ENCODE measurements around the gene NPAS2.

The NPAS2 gene

DNA sequence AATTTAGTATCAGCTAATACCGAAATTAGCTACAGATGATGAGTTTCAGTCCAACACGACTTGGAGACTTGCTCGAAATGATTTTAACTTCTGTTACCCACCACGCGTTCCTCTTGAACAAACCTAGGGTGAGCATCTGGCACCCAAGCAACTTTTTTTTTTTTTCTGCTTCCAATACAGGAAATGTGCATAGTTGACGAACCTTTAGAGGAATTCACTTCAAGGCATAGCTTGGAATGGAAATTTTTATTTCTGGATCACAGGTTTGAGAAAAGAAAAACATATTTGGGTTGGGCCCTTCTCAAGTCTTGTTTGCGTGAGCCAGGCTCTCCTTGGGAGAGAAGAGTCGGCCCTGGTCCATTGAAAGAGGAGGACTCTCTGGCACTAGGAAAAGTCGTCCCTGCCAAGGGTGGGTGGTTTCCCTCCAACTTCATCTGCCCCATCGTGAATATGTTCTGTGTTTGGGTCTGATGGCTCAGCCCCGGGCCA lies 144.8 kb downstream of the NPAS2 start:
- Histone ChIP-seq H3K4me3 (ENCODE audit: low read length) (no peak overlapping the region), H2AFZ (ENCODE audit: low read depth, low read length) (no peak overlapping the region), H3K27me3 (ENCODE audit: low read depth, low read length) (peaks cover 16% of the 10 kb centered on the region), H3K79me2 (ENCODE audit: low read length) (no peaks in the 10 kb centered on the region), H3K36me3 (replicated peaks; ENCODE audit: low read depth, low read length) (no peaks in the 10 kb centered on the region), H3K9me3 (ENCODE audit: insufficient read depth, low read length) (no peaks in the 10 kb centered on the region), H3K4me1 (ENCODE audit: low read length) (no peaks in the 10 kb centered on the region), H3K27ac (ENCODE audit: low read length) (no peak overlapping the region), H4K20me1 (ENCODE audit: insufficient read depth, low read length) (no peaks in the 10 kb centered on the region), H3K4me2 (ENCODE audit: low read length) (no peak overlapping the region), H3K9ac (ENCODE audit: low read length) (no peak overlapping the region)
- no peak for TF ChIP-seq EZH2phosphoT487 (IDR thresholded peaks at IDR 0.05; ENCODE audit: low read depth)
- TF ChIP-seq, protein P1, sequence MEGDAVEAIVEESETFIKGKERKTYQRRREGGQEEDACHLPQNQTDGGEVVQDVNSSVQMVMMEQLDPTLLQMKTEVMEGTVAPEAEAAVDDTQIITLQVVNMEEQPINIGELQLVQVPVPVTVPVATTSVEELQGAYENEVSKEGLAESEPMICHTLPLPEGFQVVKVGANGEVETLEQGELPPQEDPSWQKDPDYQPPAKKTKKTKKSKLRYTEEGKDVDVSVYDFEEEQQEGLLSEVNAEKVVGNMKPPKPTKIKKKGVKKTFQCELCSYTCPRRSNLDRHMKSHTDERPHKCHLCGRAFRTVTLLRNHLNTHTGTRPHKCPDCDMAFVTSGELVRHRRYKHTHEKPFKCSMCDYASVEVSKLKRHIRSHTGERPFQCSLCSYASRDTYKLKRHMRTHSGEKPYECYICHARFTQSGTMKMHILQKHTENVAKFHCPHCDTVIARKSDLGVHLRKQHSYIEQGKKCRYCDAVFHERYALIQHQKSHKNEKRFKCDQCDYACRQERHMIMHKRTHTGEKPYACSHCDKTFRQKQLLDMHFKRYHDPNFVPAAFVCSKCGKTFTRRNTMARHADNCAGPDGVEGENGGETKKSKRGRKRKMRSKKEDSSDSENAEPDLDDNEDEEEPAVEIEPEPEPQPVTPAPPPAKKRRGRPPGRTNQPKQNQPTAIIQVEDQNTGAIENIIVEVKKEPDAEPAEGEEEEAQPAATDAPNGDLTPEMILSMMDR (IDR thresholded peaks at IDR 0.05; ENCODE audit: low read depth, low read length) = no peak

DNA sequence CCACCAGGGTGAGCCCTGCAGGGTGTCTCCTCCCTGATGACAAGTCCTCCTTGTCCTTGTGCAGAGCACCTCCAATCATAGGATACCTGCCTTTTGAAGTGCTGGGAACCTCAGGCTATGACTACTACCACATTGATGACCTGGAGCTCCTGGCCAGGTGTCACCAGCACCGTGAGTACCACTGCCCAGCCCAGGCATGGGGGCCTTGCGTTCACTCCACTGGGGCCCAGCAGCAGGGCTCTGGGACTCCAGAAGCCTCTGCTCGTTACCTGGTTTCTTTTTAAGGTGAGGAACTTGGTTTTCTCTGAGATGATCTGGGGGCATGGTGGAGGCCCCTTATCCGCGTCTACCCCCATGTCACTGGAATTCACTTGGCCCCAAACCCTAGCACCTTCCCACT lies 145.7 kb downstream of the NPAS2 start:
- no peak for TF ChIP-seq EZH2phosphoT487 (IDR thresholded peaks at IDR 0.05; ENCODE audit: low read depth)
- TF ChIP-seq, protein P1 (IDR thresholded peaks at IDR 0.05; ENCODE audit: low read depth, low read length) = no peak
- H2AFZ ChIP-seq (ENCODE audit: low read depth, low read length) = no peak overlapping the region
- H4K20me1 ChIP-seq (ENCODE audit: insufficient read depth, low read length) = no peaks in the 10 kb centered on the region
- H3K27ac ChIP-seq (ENCODE audit: low read length) = no peak overlapping the region
- H3K27me3 ChIP-seq (ENCODE audit: low read depth, low read length) = peaks cover 18% of the 10 kb centered on the region
- no peaks in the 10 kb centered on the region for H3K9me3 ChIP-seq (ENCODE audit: insufficient read depth, low read length)
- H3K4me1 ChIP-seq (ENCODE audit: low read length) = no peaks in the 10 kb centered on the region
- H3K4me3 ChIP-seq (ENCODE audit: low read length) = no peak overlapping the region
- H3K4me2 ChIP-seq (ENCODE audit: low read length) = no peak overlapping the region
- no peaks in the 10 kb centered on the region for H3K36me3 ChIP-seq (replicated peaks; ENCODE audit: low read depth, low read length)
- no peak overlapping the region for H3K9ac ChIP-seq (ENCODE audit: low read length)
- H3K79me2 ChIP-seq (ENCODE audit: low read length) = no peaks in the 10 kb centered on the region

- Histone ChIP-seq H3K4me2 (ENCODE audit: low read length) (no peak overlapping the region), H3K4me3 (ENCODE audit: low read length) (no peak overlapping the region), H2AFZ (ENCODE audit: low read depth, low read length) (no peak overlapping the region), H3K27me3 (ENCODE audit: low read depth, low read length) (peaks cover 19% of the 10 kb centered on the region), H4K20me1 (ENCODE audit: insufficient read depth, low read length) (no peaks in the 10 kb centered on the region), H3K4me1 (ENCODE audit: low read length) (no peaks in the 10 kb centered on the region), H3K9ac (ENCODE audit: low read length) (no peak overlapping the region), H3K79me2 (ENCODE audit: low read length) (no peaks in the 10 kb centered on the region), H3K9me3 (ENCODE audit: insufficient read depth, low read length) (no peaks in the 10 kb centered on the region), H3K36me3 (replicated peaks; ENCODE audit: low read depth, low read length) (no peaks in the 10 kb centered on the region), H3K27ac (ENCODE audit: low read length) (no peak overlapping the region)
- TF ChIP-seq EZH2phosphoT487 (IDR thresholded peaks at IDR 0.05; ENCODE audit: low read depth) = no peak
- TF ChIP-seq, protein P1 (IDR thresholded peaks at IDR 0.05; ENCODE audit: low read depth, low read length) = no peak
Measured at GRCh38 chr2:100967716-100968115, 147.8 kb downstream of the NPAS2 start.

DNA sequence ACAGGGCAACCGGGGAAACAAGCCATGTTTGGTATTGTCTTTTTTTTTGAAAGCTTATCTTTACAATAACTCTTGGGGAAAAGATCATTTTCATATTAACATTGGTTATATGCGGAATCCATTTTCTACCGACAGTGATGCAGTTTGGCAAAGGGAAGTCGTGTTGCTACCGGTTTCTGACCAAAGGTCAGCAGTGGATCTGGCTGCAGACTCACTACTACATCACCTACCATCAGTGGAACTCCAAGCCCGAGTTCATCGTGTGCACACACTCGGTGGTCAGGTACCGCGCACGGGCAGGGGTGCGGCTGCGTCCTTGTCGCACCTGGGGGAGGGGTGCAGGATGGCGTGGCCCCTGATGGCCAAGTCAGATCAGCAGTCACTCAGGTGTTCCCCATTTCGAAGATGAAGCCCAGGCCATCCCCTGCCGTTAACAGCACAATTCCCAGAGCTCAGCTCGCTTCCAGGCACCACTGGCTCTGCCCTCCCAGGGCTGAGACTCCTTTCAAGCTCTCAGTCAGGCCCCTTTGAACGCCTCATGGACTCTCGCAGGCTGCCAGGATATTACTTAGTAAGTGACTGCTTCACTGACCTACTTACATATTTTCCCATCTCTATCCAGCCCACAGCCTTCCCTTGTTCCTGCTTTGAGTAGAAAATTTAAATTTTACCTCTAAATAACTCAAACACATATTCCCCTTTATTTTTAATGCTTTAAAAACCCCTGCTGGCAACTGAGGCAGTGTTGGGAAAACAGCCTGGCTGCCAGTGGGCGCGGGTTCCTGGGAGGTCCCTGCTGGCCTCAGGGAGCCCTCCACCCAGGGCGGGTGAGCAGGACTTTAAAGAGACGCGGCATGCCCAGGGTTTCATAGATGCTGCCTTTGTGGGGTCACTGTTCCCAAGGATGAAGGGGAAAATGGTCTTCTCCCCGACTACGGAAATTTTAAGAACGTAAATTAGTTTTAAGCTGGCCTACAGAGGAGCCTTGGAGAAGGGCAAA lies 148.5 kb downstream of the NPAS2 start:
- TF ChIP-seq EZH2phosphoT487 (IDR thresholded peaks at IDR 0.05; ENCODE audit: low read depth) = no peak
- TF ChIP-seq, protein P1 (IDR thresholded peaks at IDR 0.05; ENCODE audit: low read depth, low read length) = no peak
- H3K4me1 ChIP-seq (ENCODE audit: low read length) = no peaks in the 10 kb centered on the region

More for the DNA sequence above, 148.5 kb downstream of the NPAS2 start:
- Histone ChIP-seq H2AFZ (ENCODE audit: low read depth, low read length) (no peak overlapping the region), H3K27me3 (ENCODE audit: low read depth, low read length) (peaks cover 21% of the 10 kb centered on the region), H3K36me3 (replicated peaks; ENCODE audit: low read depth, low read length) (no peaks in the 10 kb centered on the region), H3K9me3 (ENCODE audit: insufficient read depth, low read length) (no peaks in the 10 kb centered on the region), H3K4me3 (ENCODE audit: low read length) (no peak overlapping the region), H3K9ac (ENCODE audit: low read length) (no peak overlapping the region), H3K27ac (ENCODE audit: low read length) (no peak overlapping the region), H4K20me1 (ENCODE audit: insufficient read depth, low read length) (no peaks in the 10 kb centered on the region), H3K79me2 (ENCODE audit: low read length) (no peaks in the 10 kb centered on the region), H3K4me2 (ENCODE audit: low read length) (no peak overlapping the region)
